Left cardiac atrium (tissue), 4 donors: ENCODE measurements around the gene ADGRL3. TPM values are rescaled to one million over a fixed set of nuclear protein-coding genes. Genes with fewer than 3 reads are reported as not detected.

Source experiments
- ATAC-seq, 2 donors: fragments of 200-7000 bp; cut with Tn5 transposase; one replicate each; pipeline ENCODE4 v1.9.1; 2020; ENCODE audit warnings: mild to moderate bottlenecking in 2 of 2, moderate library complexity in 2 of 2
- DNase-seq: peaks from one replicate; pipeline ENCODE4 v3.0.0-alpha.2; 2020
- intact Hi-C, 2 donors: fragments of 100-400 bp; cut with DNase I; formaldehyde crosslinking; loops; one replicate each; pipeline versions ENCODE4 v1.14.1 to v1.15.1; 2022 to 2023
- total RNA-seq, 2 donors: library from RNA; stranded (reverse); fragmentation: NEBNext Ultra II Directional; extraction: Animal tissue kit (Norgen Biotek cat#: 25700); gene quantifications; one replicate each; pipeline ENCODE4 v1.2.1, GENCODE V29; 2021
- donor health status: DM: no; HTN: yes; CAD: no.
- donor health status: DM: no; HTN: yes; CAD: no; lungs with severe emphysema.
- donor health status: DM: yes; HTN: yes; CAD: no.
- donor health status: Dilated cardiomyopathy.

The ADGRL3 gene
- total RNA-seq, 2 donors from 2014 or later = 3.7 to 4.9 TPM

DNA sequence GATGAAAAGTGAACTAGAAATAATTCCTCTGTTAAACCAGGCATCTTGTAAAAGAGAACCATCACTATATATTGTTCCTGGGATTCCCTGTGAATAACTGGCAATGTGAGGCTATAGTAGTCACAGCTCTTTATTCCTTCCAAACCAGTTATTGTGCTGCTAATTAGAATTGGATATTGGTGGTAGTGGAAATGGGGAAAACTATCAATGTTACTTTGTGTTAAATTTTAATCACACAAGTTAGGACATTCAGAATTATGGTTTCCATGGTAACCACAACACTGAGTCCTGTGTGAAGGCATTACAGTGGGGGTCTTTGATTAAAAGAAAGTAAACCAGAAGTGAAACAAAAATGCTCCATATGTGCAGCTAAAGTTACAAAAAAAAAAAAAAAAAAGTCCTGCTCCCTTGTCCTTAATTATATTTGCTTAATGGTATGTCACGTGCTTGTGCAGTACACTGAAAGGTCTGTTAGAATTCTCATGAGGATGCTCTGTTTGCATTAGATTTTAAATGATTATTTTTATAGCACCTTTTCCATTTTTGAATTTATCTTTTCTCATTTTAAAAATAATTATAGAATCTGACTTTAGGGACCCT lies 200.4 kb downstream of the ADGRL3 start:
- DNase-seq (no peak), ATAC-seq (no peak)
- intact Hi-C loops = no loop called here

DNA sequence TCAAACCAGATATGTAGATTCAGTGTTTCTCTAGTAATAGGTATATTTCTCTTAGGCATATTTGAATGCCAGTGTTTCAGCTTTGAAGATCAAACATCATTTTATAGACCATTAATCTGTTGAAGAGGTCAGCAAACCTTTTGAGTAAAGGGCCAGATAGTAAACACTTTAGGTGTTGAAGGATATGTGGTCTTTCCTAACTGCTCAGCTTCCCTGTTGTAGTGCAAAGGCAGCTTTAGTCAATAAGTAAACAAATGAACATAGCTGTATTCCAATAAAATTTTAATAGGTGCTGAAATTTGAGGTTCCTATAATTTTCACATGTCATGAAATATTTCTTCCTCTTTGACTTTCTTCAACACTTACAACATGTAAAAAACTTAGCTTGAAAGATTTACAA lies 201.6 kb downstream of the ADGRL3 start:
- DNase-seq = no peak
- intact Hi-C loops = no loop called here
- ATAC-seq = no peak

DNA sequence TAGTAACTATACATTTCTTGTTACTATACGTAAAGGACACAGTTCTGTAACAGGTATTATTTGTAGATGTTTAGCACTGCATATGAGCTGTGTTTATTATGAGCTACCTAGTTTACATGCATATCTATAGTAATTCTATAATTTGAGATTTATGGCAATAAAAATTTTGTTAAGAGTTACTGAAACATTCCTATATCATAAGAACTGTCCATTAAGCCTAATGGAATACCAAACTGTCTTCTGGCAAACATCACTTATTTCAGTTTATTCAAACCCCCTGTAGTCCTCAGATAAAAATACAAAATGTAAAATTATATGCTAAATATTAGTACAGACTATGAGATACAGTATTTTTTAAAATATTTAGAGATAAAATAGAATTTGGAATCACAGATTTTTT lies 205.2 kb downstream of the ADGRL3 start:
- ATAC-seq (no peak), DNase-seq (no peak)
- intact Hi-C loops = no loop called here

DNA sequence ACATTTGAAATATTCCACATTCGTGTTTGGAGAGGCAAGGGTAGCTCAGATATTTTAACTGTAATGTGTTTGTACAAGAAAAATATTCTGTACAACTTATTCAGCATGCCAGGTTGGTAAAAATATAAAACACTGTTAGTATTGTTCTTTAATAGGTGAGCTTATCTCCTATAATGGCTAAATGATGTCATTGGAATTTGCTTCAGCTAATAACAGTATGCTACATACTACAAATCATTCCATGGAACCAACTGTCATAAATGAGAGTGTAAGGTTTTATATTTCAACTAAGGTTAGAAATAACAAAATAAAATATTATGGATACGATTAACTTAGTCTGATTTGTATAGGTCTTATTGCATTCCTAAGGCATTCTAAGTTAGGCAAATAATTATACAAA lies 206.6 kb downstream of the ADGRL3 start:
- DNase-seq = no peak
- intact Hi-C loops = no loop called here
- no peak for ATAC-seq

DNA sequence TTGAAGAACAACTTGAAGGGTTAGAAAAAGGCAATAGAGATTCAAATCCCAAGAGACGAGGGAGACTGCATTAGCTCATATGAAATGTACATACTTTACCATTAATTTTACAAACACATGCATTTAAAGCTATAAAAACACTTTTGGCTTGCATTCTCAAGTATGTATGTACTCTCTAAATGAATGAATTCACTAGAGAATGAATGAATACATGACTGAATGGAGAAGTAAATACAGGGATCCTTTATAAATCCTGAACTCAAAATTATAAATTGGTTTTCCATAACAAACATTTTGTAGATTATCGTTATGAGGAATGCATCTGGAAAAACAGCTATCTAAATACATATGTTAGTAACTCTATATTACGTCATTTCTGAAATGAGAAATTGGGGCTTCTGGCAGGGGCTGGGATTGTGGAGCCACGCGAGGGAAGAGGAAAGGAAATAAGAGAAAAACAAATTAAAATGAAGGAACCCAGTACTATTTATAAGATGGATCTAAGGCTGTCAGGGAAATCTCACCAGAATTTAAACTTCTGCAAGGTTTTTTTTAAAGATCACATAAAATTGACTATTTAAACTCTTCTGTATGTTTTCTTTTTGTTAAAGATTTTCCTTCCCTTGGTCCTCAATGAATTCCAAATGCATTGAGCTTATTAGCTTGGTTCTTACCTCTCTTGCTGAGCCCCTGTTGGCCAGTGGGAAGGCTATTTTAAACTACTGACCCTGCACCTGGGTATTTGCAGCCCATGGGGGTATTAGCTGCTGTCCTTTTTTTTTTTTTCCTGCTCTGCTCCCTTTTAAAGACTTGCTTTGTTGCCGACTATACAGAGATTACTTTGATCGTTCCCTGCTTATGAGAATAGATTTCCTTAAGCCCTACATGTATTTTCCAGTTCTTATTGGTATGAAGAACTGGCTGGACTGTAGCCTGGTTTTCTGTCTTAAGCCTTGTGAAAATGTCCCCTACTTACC lies 207.8 kb downstream of the ADGRL3 start:
- ATAC-seq (no peak), DNase-seq (no peak)
- intact Hi-C loops = no loop called here

DNA sequence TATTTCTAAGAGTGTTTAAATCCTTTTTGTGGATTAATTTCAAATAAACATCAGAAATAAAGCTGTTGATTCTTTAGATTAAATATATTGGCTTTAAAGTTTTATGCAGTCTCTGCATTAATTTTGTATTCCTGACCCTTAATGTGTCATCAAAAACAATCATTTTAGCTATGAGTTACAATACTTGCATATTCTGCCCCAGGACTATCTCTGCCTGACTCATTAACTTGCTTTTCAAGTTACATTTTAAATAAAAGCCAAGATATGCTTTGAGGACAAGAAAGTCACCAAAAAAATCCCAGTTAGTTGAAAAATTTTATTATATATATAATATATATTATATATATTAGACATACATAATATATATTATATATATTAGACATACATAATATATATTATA lies 208.7 kb downstream of the ADGRL3 start:
- intact Hi-C loops = no loop called here
- no peak for DNase-seq
- no peak for ATAC-seq

DNA sequence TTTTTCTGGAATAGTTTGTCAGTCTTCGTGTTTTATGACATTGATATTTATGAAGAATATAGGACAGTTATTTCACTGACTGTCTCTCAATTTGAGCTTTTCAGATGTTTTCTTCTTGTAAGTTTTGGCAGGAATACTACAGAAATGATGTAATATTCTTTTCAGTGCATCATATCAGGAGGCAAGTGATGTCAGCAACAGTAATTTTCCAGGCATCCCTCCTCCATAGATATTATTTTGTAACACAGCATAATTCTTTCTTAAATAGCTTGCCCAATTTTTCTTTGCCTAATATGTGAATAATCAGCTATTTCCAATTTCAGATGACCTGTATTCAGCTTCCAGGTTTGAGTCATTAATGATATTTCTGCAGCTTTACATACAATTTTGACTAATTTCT lies 211.1 kb downstream of the ADGRL3 start:
- intact Hi-C loops = no loop called here
- ATAC-seq (no peak), DNase-seq (no peak)

DNA sequence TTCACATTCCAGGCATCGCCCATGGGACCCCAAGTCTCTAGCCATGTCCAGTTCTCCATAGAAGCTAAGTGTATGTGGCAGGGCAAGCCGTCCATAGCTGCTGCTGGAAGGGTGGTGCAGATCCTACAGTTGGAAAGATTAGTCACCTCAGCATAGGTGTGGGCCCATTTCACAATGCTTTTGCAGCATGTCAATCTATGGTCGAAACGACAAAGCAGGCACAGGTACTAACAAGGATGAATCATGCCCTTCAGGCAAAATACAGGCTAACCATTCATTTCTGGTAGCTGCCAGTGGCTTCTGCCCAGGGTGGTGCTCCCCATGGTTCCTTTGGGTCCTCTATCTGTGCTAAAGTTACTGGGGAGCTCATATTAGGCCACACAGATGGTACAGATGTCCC lies 225.2 kb downstream of the ADGRL3 start:
- intact Hi-C loops = no loop called here
- ATAC-seq (no peak), DNase-seq (no peak)

DNA sequence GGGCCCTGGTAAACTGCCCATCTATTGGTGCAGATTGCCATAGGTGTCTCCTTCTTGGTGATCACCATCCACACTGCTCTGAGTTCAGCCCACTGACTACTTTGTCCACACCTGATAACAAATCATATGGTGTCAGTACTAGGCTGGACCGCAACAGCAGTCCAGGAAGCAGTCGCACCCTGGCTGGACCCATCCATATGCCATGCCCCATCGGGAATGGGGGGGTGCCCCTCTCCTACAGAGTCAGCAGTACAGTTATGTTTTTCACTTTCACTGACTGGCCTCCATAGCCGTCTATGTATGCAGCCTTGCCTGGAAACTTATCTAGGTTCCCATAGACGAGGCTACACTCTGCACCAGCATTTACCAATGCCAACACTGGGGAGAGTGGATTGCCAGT lies 226.1 kb downstream of the ADGRL3 start:
- intact Hi-C loops = no loop called here
- ATAC-seq (no peak), DNase-seq (no peak)

DNA sequence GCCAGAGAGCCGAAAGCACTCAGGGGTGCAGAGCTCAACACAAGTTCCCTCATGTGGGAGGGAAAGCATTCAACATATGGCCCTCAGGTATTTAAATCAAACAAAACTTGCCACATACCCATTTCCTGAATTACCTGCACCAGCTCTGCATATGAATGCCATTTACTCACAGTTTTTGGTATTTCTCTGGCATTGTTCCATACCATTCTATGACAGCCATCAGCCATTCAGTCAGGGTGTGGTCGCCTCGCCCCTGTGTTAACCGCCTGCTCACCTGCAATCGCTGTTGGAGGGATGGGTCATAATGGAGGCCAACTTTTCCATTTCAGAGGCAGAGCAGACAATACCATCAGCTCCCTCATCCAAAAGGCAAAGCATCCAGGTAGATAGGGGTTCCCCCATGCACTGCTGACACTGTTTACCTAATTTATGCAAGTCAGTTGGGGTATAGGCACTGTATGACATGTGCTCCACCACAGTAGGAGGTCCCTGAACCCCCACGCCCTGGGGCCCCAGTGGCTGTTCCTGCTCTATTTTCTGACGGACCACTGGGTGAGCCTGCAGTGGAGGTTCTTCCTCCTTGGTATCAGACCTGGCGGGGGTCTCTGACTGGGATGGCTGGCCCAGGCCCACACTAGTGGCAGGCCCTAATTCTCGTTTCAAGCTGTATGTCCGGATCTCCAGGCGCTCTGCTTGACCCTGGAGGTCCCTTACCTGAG lies 227.1 kb downstream of the ADGRL3 start:
- no peak for ATAC-seq
- no peak for DNase-seq
- intact Hi-C loops = no loop called here

DNA sequence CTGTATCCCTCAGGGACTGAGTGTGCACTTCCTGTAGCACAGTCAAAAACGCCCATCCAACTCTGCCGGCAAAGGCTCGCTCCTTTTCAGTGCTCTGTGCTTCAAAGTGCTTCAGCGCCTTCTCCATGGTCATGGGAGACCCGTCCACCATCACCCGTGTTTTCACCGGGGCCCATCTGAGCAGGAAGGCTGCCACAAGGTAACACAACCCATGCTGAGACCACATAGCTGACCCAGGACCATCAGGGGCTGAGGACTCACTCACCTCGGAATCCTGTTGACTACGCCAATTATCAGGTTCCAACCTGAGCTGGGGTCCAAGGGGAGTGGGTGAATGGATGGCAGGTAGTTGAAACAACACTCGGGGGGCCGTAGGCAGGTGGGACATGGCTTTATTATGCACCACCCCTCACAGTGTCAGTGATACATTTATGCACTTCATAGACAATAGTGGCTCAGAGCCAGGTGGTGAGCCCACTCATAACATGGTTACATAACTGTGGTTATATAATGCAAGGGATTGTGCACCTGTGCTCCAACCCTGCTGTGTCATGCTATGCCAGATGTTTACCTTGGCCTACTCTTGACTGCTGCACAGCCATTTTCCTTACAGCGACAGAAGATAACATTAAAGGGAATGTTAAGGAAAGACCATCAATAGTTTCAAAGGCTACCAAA lies 227.8 kb downstream of the ADGRL3 start:
- ATAC-seq (no peak), DNase-seq (no peak)
- intact Hi-C loops = no loop called here

DNA sequence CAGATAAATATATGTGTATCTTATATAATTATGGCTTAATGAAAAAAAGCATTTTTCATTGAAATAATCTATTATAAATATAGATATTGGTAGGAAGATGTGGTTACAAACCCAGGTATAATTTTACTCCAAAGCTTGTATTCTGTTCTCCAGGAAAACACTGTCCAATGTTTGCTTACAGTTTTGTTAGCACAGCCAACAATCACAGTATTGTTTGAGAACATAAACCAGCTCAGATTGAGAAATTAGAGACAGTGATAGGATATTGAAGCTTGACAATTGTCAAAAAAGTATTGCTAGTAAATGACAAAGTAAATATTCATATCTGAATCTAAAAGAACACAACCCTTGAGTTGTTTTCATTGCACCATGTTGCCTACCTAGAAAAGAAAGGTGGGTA lies 228.8 kb downstream of the ADGRL3 start:
- intact Hi-C loops = no loop called here
- DNase-seq (no peak), ATAC-seq (no peak)

DNA sequence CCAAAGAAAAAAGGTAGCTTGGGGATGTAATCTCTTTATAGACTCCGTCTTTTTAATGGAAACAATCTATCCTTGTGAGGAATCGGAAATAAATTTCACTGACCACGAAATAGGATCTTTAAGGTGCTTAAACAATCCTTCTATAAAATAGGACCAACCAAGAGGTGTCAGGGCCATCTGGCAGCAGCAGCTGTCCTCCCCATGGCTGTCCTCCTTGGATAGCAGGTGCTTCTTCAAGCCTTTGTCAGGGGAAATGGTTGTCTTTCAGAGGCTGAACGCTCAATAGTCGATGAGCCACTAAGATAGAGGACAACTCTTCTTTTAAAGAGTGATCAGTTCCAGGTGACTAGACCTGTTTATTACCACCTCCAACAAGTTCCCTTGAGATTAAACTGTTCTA lies 231.0 kb downstream of the ADGRL3 start:
- intact Hi-C loops = no loop called here
- no peak for ATAC-seq

DNA sequence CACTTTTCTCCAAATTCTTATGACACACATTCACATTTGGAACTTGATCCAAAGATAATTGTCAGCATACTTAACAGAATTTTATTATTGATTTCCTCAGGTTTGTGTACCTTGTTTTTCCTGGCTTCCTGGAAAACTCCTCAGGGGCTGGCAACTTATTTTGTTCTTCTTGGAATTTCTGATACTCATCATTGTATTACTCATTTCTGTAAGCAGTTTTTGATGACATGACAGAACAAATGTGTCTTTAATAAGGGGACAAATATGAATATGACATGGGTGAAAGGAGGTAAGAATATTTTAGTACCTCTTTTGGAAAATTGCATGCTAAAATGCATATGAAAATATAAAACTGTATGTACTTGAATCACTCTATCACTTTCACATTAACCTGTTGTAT lies 237.8 kb downstream of the ADGRL3 start:
- intact Hi-C loops = no loop called here
- DNase-seq = no peak
- ATAC-seq = no peak

More for the DNA sequence above, 231.0 kb downstream of the ADGRL3 start:
- DNase-seq = no peak

DNA sequence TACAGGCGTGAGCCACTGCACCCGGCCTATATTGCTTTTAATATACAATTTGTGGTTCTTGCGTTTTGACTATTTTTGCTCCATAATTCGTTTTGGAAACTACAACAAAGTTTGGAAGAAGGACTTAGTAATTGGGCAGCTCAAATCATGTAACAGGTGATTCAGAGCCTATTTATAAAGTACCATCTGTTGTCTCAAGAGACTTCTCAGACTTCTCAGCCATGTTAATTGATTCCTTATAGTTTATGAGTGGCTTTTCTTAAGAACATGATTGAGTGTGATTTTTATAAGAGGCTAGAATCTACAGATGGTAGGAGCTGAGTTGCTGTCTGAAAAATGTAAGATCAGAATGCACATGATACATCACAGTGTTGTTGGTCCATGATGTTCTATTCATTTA lies 240.2 kb downstream of the ADGRL3 start:
- intact Hi-C loops = no loop called here
- ATAC-seq = no peak

DNA sequence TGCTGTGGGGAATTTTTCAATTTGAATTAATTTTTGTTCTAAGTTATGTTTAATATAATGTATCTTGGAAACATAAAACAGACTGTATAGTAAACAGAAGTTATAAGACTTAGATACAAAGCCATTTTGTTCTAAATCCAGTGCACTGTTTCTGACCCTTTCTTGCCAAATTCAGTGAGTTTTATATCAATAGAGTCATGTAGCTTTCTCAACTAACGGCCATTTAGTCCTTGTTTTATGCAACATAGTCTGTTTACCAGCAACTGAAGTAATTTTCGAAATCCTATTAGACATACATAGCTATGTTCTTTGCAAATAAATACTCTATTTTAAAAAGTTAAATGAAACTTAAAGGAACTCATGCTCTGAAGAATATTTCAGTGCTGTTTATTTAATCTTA lies 242.8 kb downstream of the ADGRL3 start:
- DNase-seq (no peak), ATAC-seq (no peak)
- intact Hi-C loops = no loop called here

More for the DNA sequence above, 240.2 kb downstream of the ADGRL3 start:
- no peak for DNase-seq

DNA sequence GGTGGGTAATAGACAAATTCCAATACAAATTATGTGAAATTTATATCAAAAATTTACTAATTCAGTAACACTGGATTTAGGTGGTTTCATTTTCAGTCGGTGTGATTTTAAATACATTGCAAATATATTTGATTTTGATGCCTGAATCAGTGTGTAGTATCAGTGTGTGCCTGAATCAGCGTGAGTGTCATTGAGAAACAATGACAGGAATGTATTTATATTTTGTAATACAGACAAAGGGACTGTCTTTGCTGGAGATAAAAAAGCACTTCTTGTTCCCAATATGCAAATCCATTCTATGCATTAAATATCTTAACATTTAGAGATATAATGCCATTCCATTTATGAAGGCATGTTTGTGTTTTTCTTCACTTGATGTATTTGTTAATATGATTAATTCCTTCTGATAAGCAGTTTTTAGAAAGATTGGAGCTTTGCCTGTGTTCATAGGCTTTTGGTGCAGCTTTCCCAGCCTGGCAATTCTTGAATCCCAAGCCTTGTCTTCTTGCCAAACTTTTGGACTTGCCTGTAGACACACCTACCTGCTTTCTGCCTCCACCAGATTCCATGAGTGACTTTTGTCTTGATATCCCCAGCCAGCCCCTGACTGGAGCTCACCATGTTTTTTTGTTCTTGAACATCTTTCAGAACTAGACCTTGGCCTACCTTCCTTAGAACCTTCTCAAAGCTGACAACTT lies 243.8 kb downstream of the ADGRL3 start:
- DNase-seq (no peak), ATAC-seq (no peak)
- intact Hi-C loops = no loop called here

DNA sequence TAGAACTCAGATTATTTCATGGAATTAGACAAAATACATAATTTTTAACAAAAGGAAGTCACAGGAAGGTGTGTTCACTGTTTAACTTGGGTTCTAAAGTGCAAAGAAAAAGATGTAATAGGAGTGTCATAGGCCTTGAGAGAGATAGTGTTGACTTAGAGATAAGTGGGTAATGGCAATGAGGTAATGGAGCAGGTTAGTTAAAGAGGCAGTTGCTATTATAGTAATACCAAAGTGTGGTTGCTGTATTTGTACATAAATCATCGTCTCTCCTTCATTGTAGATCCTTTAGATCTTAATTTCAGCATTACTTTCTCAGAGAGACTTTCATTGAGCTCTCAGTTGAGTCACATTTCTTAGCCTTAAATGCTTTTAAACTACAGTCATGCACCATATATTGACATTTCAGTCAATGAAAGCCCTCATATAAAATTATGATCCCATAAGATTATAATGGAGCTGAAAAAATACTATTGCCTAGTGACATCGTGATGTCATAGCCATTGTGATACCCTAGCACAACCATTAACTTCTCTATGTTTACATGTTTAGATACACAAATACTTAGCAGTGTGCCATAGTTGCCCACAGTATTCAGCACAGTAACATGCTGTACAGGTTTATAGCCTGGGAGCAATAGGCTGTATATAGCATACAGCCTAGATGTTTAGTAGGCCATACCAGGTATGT lies 245.4 kb downstream of the ADGRL3 start:
- intact Hi-C loops = no loop called here
- ATAC-seq = no peak

DNA sequence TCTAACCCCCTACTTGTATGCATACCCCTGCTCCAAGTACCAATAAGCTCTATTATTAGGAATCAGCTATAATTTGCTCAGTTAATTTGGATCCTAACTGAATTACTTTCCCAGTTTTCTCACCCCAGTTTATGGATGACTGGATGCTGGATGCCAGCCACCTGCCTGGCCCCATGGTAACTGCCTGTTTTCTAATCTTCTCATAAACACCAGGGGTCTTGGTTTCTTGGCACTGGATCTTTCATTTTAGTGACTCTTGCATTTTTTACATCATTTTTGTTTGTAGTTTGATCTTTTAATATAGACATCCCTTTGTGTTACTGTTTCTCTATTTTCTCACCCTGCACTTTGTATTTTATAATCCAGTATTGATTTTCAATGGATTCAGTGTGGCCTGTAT lies 246.8 kb downstream of the ADGRL3 start:
- intact Hi-C loops = no loop called here
- DNase-seq (no peak), ATAC-seq (no peak)

More for the DNA sequence above, 245.4 kb downstream of the ADGRL3 start:
- no peak for DNase-seq
